ENCODE results near the gene PIK3CA.
A peak's percentile ranks its signal among the peaks of the same experiment; 100 is the strongest.

GRCh38 chr3:179149406-179149867 is 1.3 kb downstream of the PIK3CA start:
- TF ChIP-seq, protein P1, sequence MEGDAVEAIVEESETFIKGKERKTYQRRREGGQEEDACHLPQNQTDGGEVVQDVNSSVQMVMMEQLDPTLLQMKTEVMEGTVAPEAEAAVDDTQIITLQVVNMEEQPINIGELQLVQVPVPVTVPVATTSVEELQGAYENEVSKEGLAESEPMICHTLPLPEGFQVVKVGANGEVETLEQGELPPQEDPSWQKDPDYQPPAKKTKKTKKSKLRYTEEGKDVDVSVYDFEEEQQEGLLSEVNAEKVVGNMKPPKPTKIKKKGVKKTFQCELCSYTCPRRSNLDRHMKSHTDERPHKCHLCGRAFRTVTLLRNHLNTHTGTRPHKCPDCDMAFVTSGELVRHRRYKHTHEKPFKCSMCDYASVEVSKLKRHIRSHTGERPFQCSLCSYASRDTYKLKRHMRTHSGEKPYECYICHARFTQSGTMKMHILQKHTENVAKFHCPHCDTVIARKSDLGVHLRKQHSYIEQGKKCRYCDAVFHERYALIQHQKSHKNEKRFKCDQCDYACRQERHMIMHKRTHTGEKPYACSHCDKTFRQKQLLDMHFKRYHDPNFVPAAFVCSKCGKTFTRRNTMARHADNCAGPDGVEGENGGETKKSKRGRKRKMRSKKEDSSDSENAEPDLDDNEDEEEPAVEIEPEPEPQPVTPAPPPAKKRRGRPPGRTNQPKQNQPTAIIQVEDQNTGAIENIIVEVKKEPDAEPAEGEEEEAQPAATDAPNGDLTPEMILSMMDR (IDR thresholded peaks at IDR 0.05) = no peak
- peak in 1 of 3 donors; percentile 18 for TF ChIP-seq POLR2A (IDR thresholded peaks at IDR 0.05)
